Naive thymus-derived CD4-positive, alpha-beta T cell (primary cell): ENCODE measurements around the gene RLIM. TPM values are rescaled to one million over a fixed set of nuclear protein-coding genes. Genes with fewer than 3 reads are reported as not detected.

Source experiments
- ATAC-seq: fragments of 150-1000 bp; cut with Tn5 transposase; 2 replicates; pipeline ENCODE4 v1.10.0; 2021; ENCODE audit warnings: mild to moderate bottlenecking, moderate library complexity
- CTCF ChIA-PET: fragments of 350-600 bp; sonication (Branson Sonifier 250); formaldehyde crosslinking; loops from one replicate; lab custom pipeline; 2021; ENCODE audit warnings: antibody characterized with exemption; lab: Charles Lee
- POLR2A ChIA-PET: fragments of 350-600 bp; sonication (Branson Sonifier 250); formaldehyde crosslinking; loops from one replicate; lab custom pipeline; 2021; ENCODE audit warnings: antibody characterized with exemption, inconsistent platforms; lab: Charles Lee
- DNase-seq, 9 donors: peaks; one replicate each; pipeline versions ENCODE4 v3.0.0 to v3.0.0-alpha.2; 2020 to 2022; ENCODE audit warnings: mixed read lengths in 1 of 9
- H3K27ac ChIP-seq: one replicate; pipeline ENCODE4 v1.7.0; 2013; ENCODE audit warnings: mild to moderate bottlenecking, low read depth, low read length, moderate library complexity
- H3K27me3 ChIP-seq, 2 donors: one replicate each; pipeline ENCODE4 v1.7.0; 2013; ENCODE audit warnings: low read length in 2 of 2, mild to moderate bottlenecking in 2 of 2, moderate library complexity in 2 of 2; ENCODE audit not compliant: control insufficient read depth in 2 of 2, insufficient read depth in 2 of 2
- H3K36me3 ChIP-seq, 3 experiments: 1 replicate in 2 of 3; 2 replicates in 1 of 3; pipeline ENCODE4 v1.7.0; 2013; ENCODE audit warnings: low read length in 3 of 3, mild to moderate bottlenecking in 3 of 3, moderate library complexity in 1 of 3; ENCODE audit not compliant: insufficient read depth in 3 of 3, control insufficient read depth in 2 of 3
- H3K4me1 ChIP-seq, 2 donors: one replicate each; pipeline ENCODE4 v1.7.0; 2013; ENCODE audit warnings: low read length in 2 of 2, mild to moderate bottlenecking in 2 of 2, moderate library complexity in 1 of 2; ENCODE audit not compliant: control insufficient read depth in 2 of 2, insufficient read depth in 2 of 2
- H3K4me3 ChIP-seq: 2 replicates; pipeline ENCODE4 v1.7.0; 2013; ENCODE audit warnings: mild to moderate bottlenecking, low read length
- H3K9me3 ChIP-seq, 3 experiments: 1 replicate in 2 of 3; 2 replicates in 1 of 3; pipeline ENCODE4 v1.7.0; 2013; ENCODE audit warnings: low read length in 3 of 3; ENCODE audit not compliant: control insufficient read depth in 2 of 3
- H3K27ac Mint-ChIP-seq, 9 donors: one replicate each; pipeline ENCODE4 v1.8.0; 2020 to 2022; ENCODE audit warnings: mixed read lengths in 9 of 9, mild to moderate bottlenecking in 8 of 9, moderate library complexity in 5 of 9, inconsistent platforms in 2 of 9
- H3K27me3 Mint-ChIP-seq, 5 donors: one replicate each; pipeline ENCODE4 v1.8.0; 2021 to 2022; ENCODE audit warnings: mixed read lengths in 5 of 5, mild to moderate bottlenecking in 1 of 5
- H3K36me3 Mint-ChIP-seq, 5 donors: one replicate each; pipeline ENCODE4 v1.8.0; 2020 to 2022; ENCODE audit warnings: mixed read lengths in 5 of 5, mild to moderate bottlenecking in 3 of 5, inconsistent platforms in 1 of 5
- H3K4me1 Mint-ChIP-seq, 7 donors: one replicate each; pipeline ENCODE4 v1.8.0; 2020 to 2022; ENCODE audit warnings: mixed read lengths in 7 of 7, mild to moderate bottlenecking in 3 of 7, inconsistent platforms in 1 of 7
- H3K4me3 Mint-ChIP-seq, 10 donors: one replicate each; pipeline ENCODE4 v1.8.0; 2020 to 2022; ENCODE audit warnings: mild to moderate bottlenecking in 10 of 10, mixed read lengths in 10 of 10, moderate library complexity in 6 of 10, inconsistent platforms in 2 of 10
- H3K9me3 Mint-ChIP-seq, 11 donors: one replicate each; pipeline ENCODE4 v1.8.0; 2020 to 2022; ENCODE audit warnings: mixed read lengths in 11 of 11, mild to moderate bottlenecking in 4 of 11, inconsistent platforms in 1 of 11, moderate library complexity in 1 of 11
- intact Hi-C, 2 donors: fragments of 100-400 bp; cut with micrococcal nuclease; formaldehyde crosslinking; loops; one replicate each; pipeline ENCODE4 v1.15.1; 2023
- polyA plus RNA-seq, 2 donors: library from polyadenylated mRNA; unstranded; fragments of 300-500 nt; fragmentation: Illumina TruSeq; gene quantifications; one replicate each; pipeline ENCODE4 v1.2.3, GENCODE V29; 2021
- total RNA-seq, 6 experiments: library from RNA in 5 of 6; stranded (reverse) in 5 of 6; gene quantifications; 1 replicate in 5 of 6; 2 replicates in 1 of 6; pipeline ENCODE4 v1.2.3 and lab custom pipeline; 2021 to 2026

The RLIM gene
- total and polyA plus RNA-seq, 7 experiments from 2014 or later: 7.2 to 51.3 (median 41.6) TPM

- Mint-ChIP-seq H3K27me3 (no peaks in the 10 kb centered on the region), H3K36me3 (peaks cover 0 to 13% (median under 1%) of the 10 kb centered on the region in 5 donors), H3K4me1 (no peaks in the 10 kb centered on the region), H3K27ac (peak overlapping the region in 1 of 9 donors; percentile 58), H3K9me3 (no peaks in the 10 kb centered on the region), H3K4me3 (no peak overlapping the region)
- Histone ChIP-seq H3K27me3 (no peaks in the 10 kb centered on the region), H3K4me1 (no peaks in the 10 kb centered on the region), H3K4me3 (no peak overlapping the region), H3K9me3 (no peaks in the 10 kb centered on the region), H3K27ac (no peak overlapping the region), H3K36me3 (no peaks in the 10 kb centered on the region)
- intact Hi-C loops: no loop called here
- DNase-seq (no peak), ATAC-seq (no peak)
- ChIA-PET CTCF (no interaction called here), POLR2A (no interaction called here)
Measured at GRCh38 chrX:74579597-74580198, 34.7 kb downstream of the RLIM start.

- no peak overlapping the region for H3K4me3 ChIP-seq
- no peaks in the 10 kb centered on the region for H3K4me1 ChIP-seq
- H3K4me3 Mint-ChIP-seq: no peak overlapping the region
- no peaks in the 10 kb centered on the region for H3K27me3 Mint-ChIP-seq
- H3K27ac Mint-ChIP-seq: no peak overlapping the region
- H3K27ac ChIP-seq: no peak overlapping the region
- DNase-seq (no peak), ATAC-seq (no peak)
- ChIA-PET CTCF (no interaction called here), POLR2A (no interaction called here)
- no peaks in the 10 kb centered on the region for H3K4me1 Mint-ChIP-seq
- no peaks in the 10 kb centered on the region for H3K36me3 ChIP-seq
- no peaks in the 10 kb centered on the region for H3K9me3 Mint-ChIP-seq
- no peaks in the 10 kb centered on the region for H3K27me3 ChIP-seq
- peaks cover 0 to 11% (median 0%) of the 10 kb centered on the region in 5 donors for H3K36me3 Mint-ChIP-seq
- intact Hi-C loops: no loop called here
- no peaks in the 10 kb centered on the region for H3K9me3 ChIP-seq
Measured at GRCh38 chrX:74578137-74578536, 36.3 kb downstream of the RLIM start.

GRCh38 chrX:74557378-74557777 is 57.0 kb downstream of the RLIM start:
- Mint-ChIP-seq H3K27ac (no peak overlapping the region), H3K36me3 (no peaks in the 10 kb centered on the region), H3K27me3 (no peaks in the 10 kb centered on the region), H3K4me1 (no peaks in the 10 kb centered on the region), H3K4me3 (no peak overlapping the region), H3K9me3 (peaks cover 0 to 2% (median 0%) of the 10 kb centered on the region in 11 donors)
- ATAC-seq: no peak
- ChIA-PET POLR2A (no interaction called here), CTCF (no interaction called here)
- Histone ChIP-seq H3K9me3 (no peaks in the 10 kb centered on the region), H3K27ac (no peak overlapping the region), H3K27me3 (no peaks in the 10 kb centered on the region), H3K4me1 (no peaks in the 10 kb centered on the region), H3K36me3 (no peaks in the 10 kb centered on the region), H3K4me3 (no peak overlapping the region)
- intact Hi-C loops: loop anchor here in 1 of 2 donors (10.0 kb wide), 1 partner anchor 1047 kb away; no protein-coding TSS in a partner anchor
- no peak for DNase-seq

GRCh38 chrX:74551934-74552333 is 62.5 kb downstream of the RLIM start:
- CTCF ChIA-PET: no interaction called here
- DNase-seq (no peak), ATAC-seq (no peak)
- H3K9me3 Mint-ChIP-seq: no peaks in the 10 kb centered on the region
- peaks cover 0 to 5% (median 3%) of the 10 kb centered on the region in 7 donors for H3K4me1 Mint-ChIP-seq
- H3K4me3 Mint-ChIP-seq: no peak overlapping the region
- Histone ChIP-seq H3K9me3 (no peaks in the 10 kb centered on the region), H3K27ac (no peak overlapping the region), H3K4me3 (no peak overlapping the region), H3K27me3 (no peaks in the 10 kb centered on the region), H3K4me1 (no peaks in the 10 kb centered on the region), H3K36me3 (no peaks in the 10 kb centered on the region)
- POLR2A ChIA-PET: no interaction called here
- H3K27ac Mint-ChIP-seq: no peak overlapping the region
- intact Hi-C loops: loop anchor here (2.0 to 10.0 kb wide), 7 partner anchors 15 to 1053 kb away; partner anchors contain the start of gene RLIM (in 2 of the 2)
- no peaks in the 10 kb centered on the region for H3K36me3 Mint-ChIP-seq
- H3K27me3 Mint-ChIP-seq: no peaks in the 10 kb centered on the region

- no peak overlapping the region for H3K27ac ChIP-seq
- POLR2A ChIA-PET: no interaction called here
- no peaks in the 10 kb centered on the region for H3K9me3 ChIP-seq
- no peaks in the 10 kb centered on the region for H3K9me3 Mint-ChIP-seq
- H3K4me3 ChIP-seq: peak overlapping the region; percentile 21
- peak overlapping the region; percentile 21 to 79 (median 76) for H3K4me3 Mint-ChIP-seq
- H3K36me3 ChIP-seq: no peaks in the 10 kb centered on the region
- H3K4me1 ChIP-seq: no peaks in the 10 kb centered on the region
- H3K27me3 ChIP-seq: no peaks in the 10 kb centered on the region
- CTCF ChIA-PET: interaction anchor here (0.7 kb wide), 1 partner anchor 68 kb away, joined by 3 read pairs; no protein-coding TSS in a partner anchor
- intact Hi-C loops: loop anchor here (1.0 to 10.0 kb wide), 11 partner anchors 14 to 1054 kb away; partner anchors contain the start of gene RLIM (in 2 of the 2)
- DNase-seq: peak; percentile 66 to 86 (median 80)
- no peaks in the 10 kb centered on the region for H3K36me3 Mint-ChIP-seq
- H3K4me1 Mint-ChIP-seq: peaks cover 0 to 5% (median 3%) of the 10 kb centered on the region in 7 donors
- H3K27ac Mint-ChIP-seq: peak overlapping the region in 7 of 9 donors; percentile 9 to 59 (median 47)
- ATAC-seq: peak; percentile 100
- no peaks in the 10 kb centered on the region for H3K27me3 Mint-ChIP-seq
Measured at GRCh38 chrX:74550295-74550802, 64.1 kb downstream of the RLIM start.

GRCh38 chrX:74546984-74547383 is 67.4 kb downstream of the RLIM start:
- ChIA-PET POLR2A (no interaction called here), CTCF (no interaction called here)
- Histone ChIP-seq H3K9me3 (no peaks in the 10 kb centered on the region), H3K27ac (no peak overlapping the region), H3K36me3 (no peaks in the 10 kb centered on the region), H3K4me1 (no peaks in the 10 kb centered on the region), H3K27me3 (no peaks in the 10 kb centered on the region), H3K4me3 (no peak overlapping the region)
- ATAC-seq (no peak), DNase-seq (peak in 1 of 9 donors; percentile 8)
- Mint-ChIP-seq H3K27ac (no peak overlapping the region), H3K4me1 (peaks cover 0 to 5% (median 3%) of the 10 kb centered on the region in 7 donors), H3K27me3 (no peaks in the 10 kb centered on the region), H3K36me3 (no peaks in the 10 kb centered on the region), H3K9me3 (peaks cover 0 to 2% (median 0%) of the 10 kb centered on the region in 11 donors), H3K4me3 (no peak overlapping the region)
- intact Hi-C loops: no loop called here
